PC-3 (cell line): ENCODE measurements around the gene PTCH1. TPM values are rescaled to one million over a fixed set of nuclear protein-coding genes. Genes with fewer than 3 reads are reported as not detected.

Experiments
- ATAC-seq: fragments of 200-7000 bp; cut with Tn5 transposase; 2 replicates; pipeline ENCODE4 v1.9.1; 2020; ENCODE audit warnings: mild to moderate bottlenecking, moderate library complexity
- BruUV-seq: library from RNA; stranded (reverse); fragments of 400-500 nt; replicated peaks from 2 replicates; lab custom pipeline; 2021; lab: Mats Ljungman, UMichigan
- CTCF ChIA-PET: fragments of 300-600 bp; sonication (Branson Sonifier 250); formaldehyde crosslinking; loops from one replicate; lab custom pipeline; 2022; ENCODE audit warnings: antibody characterized with exemption; lab: Charles Lee
- POLR2A ChIA-PET: fragments of 300-600 bp; sonication (Branson Sonifier 250); formaldehyde crosslinking; loops from one replicate; lab custom pipeline; 2022; ENCODE audit warnings: antibody characterized with exemption; ENCODE audit not compliant: unreplicated experiment; lab: Charles Lee
- DNase-seq: peaks from one replicate; pipeline ENCODE4 v3.0.0-alpha.2; 2015
- H2AFZ ChIP-seq: fragments of 300-600 bp; sonication (generic); 2 replicates; pipeline ENCODE4 v1.6.0; 2016; ENCODE audit warnings: antibody characterized with exemption, low read length
- H3F3A ChIP-seq: fragments of 300-600 bp; sonication (generic); one replicate; pipeline ENCODE4 v1.6.0; 2017; ENCODE audit warnings: antibody characterized with exemption, low read length, control low read depth, mild to moderate bottlenecking; ENCODE audit not compliant: unreplicated experiment
- H3K27ac ChIP-seq: fragments of 300-600 bp; sonication (generic); 2 replicates; pipeline ENCODE4 v1.5.1; 2016; ENCODE audit warnings: mild to moderate bottlenecking, low read length
- H3K27me3 ChIP-seq: fragments of 300-600 bp; sonication (generic); 2 replicates; pipeline ENCODE4 v1.6.1; 2016; ENCODE audit warnings: low read length, mixed read lengths
- H3K36me3 ChIP-seq: fragments of 300-600 bp; sonication (generic); 2 replicates; pipeline ENCODE4 v1.6.1; 2016; ENCODE audit warnings: low read depth, mixed run types, low read length, mixed read lengths
- H3K4me1 ChIP-seq: fragments of 300-600 bp; sonication (generic); 2 replicates; pipeline ENCODE4 v1.5.1; 2016; ENCODE audit warnings: low read length; ENCODE audit not compliant: insufficient read depth
- H3K4me2 ChIP-seq: fragments of 300-600 bp; sonication (generic); 2 replicates; pipeline ENCODE4 v1.6.0; 2016; ENCODE audit warnings: low read length
- H3K4me3 ChIP-seq: fragments of 300-600 bp; sonication (generic); 2 replicates; pipeline ENCODE4 v1.5.1; 2016; ENCODE audit warnings: mild to moderate bottlenecking, low read length, mixed read lengths
- H3K79me2 ChIP-seq: fragments of 300-600 bp; sonication (generic); 2 replicates; pipeline ENCODE4 v1.6.1; 2017; ENCODE audit warnings: low read length, mixed read lengths
- H3K9ac ChIP-seq: fragments of 300-600 bp; sonication (generic); 2 replicates; pipeline ENCODE4 v1.6.0; 2016; ENCODE audit warnings: mild to moderate bottlenecking, low read length
- H3K9me2 ChIP-seq: fragments of 300-600 bp; sonication (generic); replicated peaks from 2 replicates; pipeline ENCODE4 v1.6.1; 2016; ENCODE audit warnings: mixed run types, low read length, mixed read lengths
- H3K9me3 ChIP-seq: fragments of 300-600 bp; sonication (generic); 2 replicates; pipeline ENCODE4 v1.6.1; 2016; ENCODE audit warnings: low read length, mixed read lengths
- H4K20me1 ChIP-seq: fragments of 300-600 bp; sonication (generic); 2 replicates; pipeline ENCODE4 v1.6.1; 2016; ENCODE audit warnings: low read length, mixed read lengths
- CTCF ChIP-seq: fragments of 300-600 bp; sonication (generic); conservative IDR thresholded peaks from 2 replicates; pipeline ENCODE4 v1.5.1; 2017; ENCODE audit warnings: antibody characterized with exemption, low read depth, mild to moderate bottlenecking, low read length
- EZH2 ChIP-seq: fragments of 300-600 bp; sonication (generic); IDR thresholded peaks from one replicate; pipeline ENCODE4 v1.6.1; 2017; ENCODE audit warnings: antibody characterized with exemption, mild to moderate bottlenecking, low read length; ENCODE audit not compliant: unreplicated experiment
- EZH2phosphoT487 ChIP-seq: fragments of 300-600 bp; sonication (generic); IDR thresholded peaks from 2 replicates; pipeline ENCODE4 v1.6.1; 2018; ENCODE audit warnings: mild to moderate bottlenecking, antibody characterized with exemption, low read length, borderline replicate concordance
- intact Hi-C: fragments of 100-400 bp; cut with micrococcal nuclease; formaldehyde crosslinking; loops from 2 replicates; pipeline ENCODE4 v1.9.0; 2023
- total RNA-seq: library from RNA; depleted of rRNA; stranded (reverse); fragments of >200 nt; gene quantifications from 2 replicates; pipeline ENCODE4 v1.2.3, GENCODE V29; 2014

The PTCH1 gene
- total RNA-seq, 1 experiment from 2014 or later = 0.77 TPM

DNA sequence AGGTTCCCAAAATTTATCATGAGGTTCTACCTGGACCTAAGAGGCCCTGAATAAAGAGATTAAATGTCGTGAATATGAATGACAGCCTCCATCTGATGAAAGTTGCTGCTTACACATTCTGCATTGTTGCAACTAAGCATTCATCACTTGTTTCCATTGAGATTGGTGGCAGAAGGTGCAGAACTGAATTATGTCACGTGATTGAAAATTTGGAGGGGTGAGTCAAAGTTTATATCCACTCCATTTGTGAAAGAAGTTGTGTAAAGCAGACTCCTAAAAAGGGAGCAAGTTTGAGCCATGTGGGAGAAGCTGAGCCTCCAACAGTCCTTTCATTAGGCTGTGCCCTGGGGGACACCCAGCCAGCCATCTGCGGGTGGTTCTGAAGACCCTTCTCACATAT is 4.9 kb upstream of the PTCH1 start:
- Histone ChIP-seq H3K9me3 (no peaks in the 10 kb centered on the region), H3K27me3 (no peaks in the 10 kb centered on the region), H2AFZ (no peak overlapping the region), H3K27ac (no peak overlapping the region), H4K20me1 (no peaks in the 10 kb centered on the region), H3K4me1 (no peaks in the 10 kb centered on the region), H3K36me3 (no peaks in the 10 kb centered on the region), H3K4me2 (no peak overlapping the region), H3K9me2 (no peaks in the 10 kb centered on the region), H3K79me2 (no peaks in the 10 kb centered on the region), H3K9ac (no peak overlapping the region), H3F3A (no peaks in the 10 kb centered on the region), H3K4me3 (no peak overlapping the region)
- no peak for DNase-seq
- no TSS peak for BruUV-seq
- no peak for ATAC-seq
- TF ChIP-seq CTCF = no peak
- no peak for TF ChIP-seq EZH2phosphoT487
- no peak for TF ChIP-seq EZH2
- POLR2A ChIA-PET = no interaction called here
- CTCF ChIA-PET = no interaction called here
- intact Hi-C loops = no loop called here

DNA sequence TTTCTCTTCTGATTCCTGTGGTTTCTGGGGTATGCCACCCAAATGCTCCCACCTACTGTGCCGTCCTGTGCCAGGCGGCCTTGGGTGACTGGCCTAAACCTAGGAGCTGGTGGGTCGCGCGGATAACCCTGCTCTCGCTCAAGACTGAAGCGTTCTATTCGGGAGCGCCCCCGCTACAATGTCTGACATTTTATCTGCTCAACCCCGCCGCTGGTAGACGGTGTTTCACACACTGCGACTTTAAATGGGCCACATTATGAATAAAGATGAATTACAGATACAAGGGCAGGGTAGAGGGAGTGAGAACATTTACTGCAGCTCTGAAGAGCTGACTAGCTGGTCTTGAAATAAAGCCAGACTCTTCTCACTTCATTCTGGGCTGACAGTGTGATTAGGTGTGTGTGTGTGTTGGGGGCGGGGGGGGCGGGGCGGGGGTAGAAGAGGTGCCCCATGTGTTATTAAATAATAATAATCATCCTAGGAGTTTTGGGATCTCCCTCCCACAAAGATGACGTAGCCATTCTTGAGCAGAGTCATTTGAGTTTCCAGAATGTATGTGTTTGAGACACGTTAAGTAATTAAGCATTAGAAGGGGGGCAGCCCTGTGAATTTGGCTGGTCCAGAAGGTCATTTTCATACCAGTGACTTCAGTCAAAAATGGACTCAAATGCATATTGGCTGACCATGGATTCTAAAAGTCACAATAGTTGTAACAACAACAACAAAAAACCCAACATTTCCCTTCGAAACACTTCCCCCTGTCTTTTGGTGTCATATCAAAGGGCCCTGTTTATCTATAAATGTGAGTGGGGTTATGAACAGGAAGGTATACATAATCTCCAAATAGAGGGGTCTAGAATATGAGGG is 1.0 kb upstream of the PTCH1 start:
- ChIA-PET POLR2A (no interaction called here), CTCF (no interaction called here)
- H2AFZ ChIP-seq = 0 out of 2 replicates have a peak overlapping the region, but pooled peaks have one; percentile 94
- no peak overlapping the region for H3K4me3 ChIP-seq
- no TSS peak for BruUV-seq
- no peaks in the 10 kb centered on the region for H4K20me1 ChIP-seq
- ATAC-seq = no peak
- H3K36me3 ChIP-seq = no peaks in the 10 kb centered on the region
- no peaks in the 10 kb centered on the region for H3K9me2 ChIP-seq
- intact Hi-C loops = loop anchor here (10.0 kb wide), 1 partner anchor 107 kb away; no protein-coding TSS in a partner anchor
- H3K9me3 ChIP-seq = no peaks in the 10 kb centered on the region
- H3K27ac ChIP-seq = no peak overlapping the region
- TF ChIP-seq CTCF = no peak
- TF ChIP-seq EZH2 = no peak
- H3K4me2 ChIP-seq = no peak overlapping the region
- H3K27me3 ChIP-seq = no peaks in the 10 kb centered on the region
- H3K9ac ChIP-seq = no peak overlapping the region
- H3F3A ChIP-seq = no peaks in the 10 kb centered on the region
- no peak for DNase-seq
- H3K4me1 ChIP-seq = no peaks in the 10 kb centered on the region
- H3K79me2 ChIP-seq = no peaks in the 10 kb centered on the region

GRCh38 chr9:95516221-95516733 is 494 bp downstream of the PTCH1 start:
- no peak for DNase-seq
- peaks cover 4% of the 10 kb centered on the region; the same call in 1 of the 2 replicates for H3K79me2 ChIP-seq
- CTCF ChIA-PET = no interaction called here
- peak overlapping the region; percentile 87 for H3K4me3 ChIP-seq
- no peaks in the 10 kb centered on the region for H3K9me3 ChIP-seq
- peak; percentile 38; the same call in 1 of the 2 replicates for ATAC-seq
- H3F3A ChIP-seq = no peaks in the 10 kb centered on the region
- H3K36me3 ChIP-seq = no peaks in the 10 kb centered on the region
- H3K27ac ChIP-seq = no peak overlapping the region
- no peaks in the 10 kb centered on the region for H4K20me1 ChIP-seq
- intact Hi-C loops = loop anchor here (10.0 kb wide), 1 partner anchor 109 kb away; no protein-coding TSS in a partner anchor
- H3K4me1 ChIP-seq = peaks cover 12% of the 10 kb centered on the region; the same call in 1 of the 2 replicates
- no peak overlapping the region for H3K9ac ChIP-seq
- POLR2A ChIA-PET = no interaction called here
- H3K9me2 ChIP-seq = no peaks in the 10 kb centered on the region
- TF ChIP-seq CTCF (no peak), EZH2 (no peak), EZH2phosphoT487 (no peak)
- H3K4me2 ChIP-seq = peak overlapping the region; percentile 95
- peak overlapping the region; percentile 94 for H2AFZ ChIP-seq
- H3K27me3 ChIP-seq = no peaks in the 10 kb centered on the region
- BruUV-seq = no TSS peak
